HEK293T (cell line): Measurements from ENCODE around the gene NET1.

Source experiments
- CTCF ChIA-PET: fragments of 350-600 bp; formaldehyde crosslinking; extraction: SDS; loops from one replicate; lab custom pipeline; 2021; ENCODE audit warnings: antibody characterized with exemption, inconsistent platforms; lab: Yijun Ruan, JAX
- POLR2A ChIA-PET: fragments of 350-600 bp; formaldehyde crosslinking; extraction: SDS; loops from one replicate; lab custom pipeline; 2020; ENCODE audit warnings: antibody characterized with exemption, inconsistent platforms; lab: Yijun Ruan, JAX
- DNase-seq: peaks from one replicate; pipeline ENCODE4 v3.0.0; 2012; ENCODE audit warnings: mixed read lengths; ENCODE audit errors: extremely low spot score
- ARNT ChIP-seq: fragments of 450-650 bp; IDR thresholded peaks from 2 replicates; pipeline ENCODE4 v1.6.1; 2017; ENCODE audit warnings: mild to moderate bottlenecking
- BHLHE40 ChIP-seq: fragments of 450-650 bp; IDR thresholded peaks from 2 replicates; pipeline ENCODE4 v1.6.1; 2016; ENCODE audit warnings: mild to moderate bottlenecking, moderate library complexity, borderline replicate concordance
- CTBP1 ChIP-seq: fragments of 450-650 bp; IDR thresholded peaks from 2 replicates; pipeline ENCODE4 v1.6.1; 2016; ENCODE audit warnings: borderline replicate concordance
- ELF4 ChIP-seq: fragments of 450-650 bp; IDR thresholded peaks from 2 replicates; pipeline ENCODE4 v1.6.1; 2017; ENCODE audit warnings: antibody characterized with exemption
- FOXA1 ChIP-seq: fragments of 450-650 bp; IDR thresholded peaks from 2 replicates; pipeline ENCODE4 v1.6.1; 2016; ENCODE audit warnings: mild to moderate bottlenecking
- FOXK2 ChIP-seq: fragments of 450-650 bp; IDR thresholded peaks from 2 replicates; pipeline ENCODE4 v1.6.1; 2016; ENCODE audit warnings: mild to moderate bottlenecking
- FOXM1 ChIP-seq: fragments of 450-650 bp; IDR thresholded peaks from 2 replicates; pipeline ENCODE4 v1.6.1; 2017; ENCODE audit warnings: mild to moderate bottlenecking, borderline replicate concordance
- HDGF ChIP-seq: fragments of 450-650 bp; IDR thresholded peaks from 2 replicates; pipeline ENCODE4 v1.6.1; 2017; ENCODE audit warnings: antibody characterized with exemption, borderline replicate concordance
- L3MBTL2 ChIP-seq: fragments of 450-650 bp; conservative IDR thresholded peaks from 2 replicates; pipeline ENCODE4 v1.6.1; 2016; ENCODE audit warnings: mild to moderate bottlenecking
- LEF1 ChIP-seq: fragments of 450-650 bp; IDR thresholded peaks from 2 replicates; pipeline ENCODE4 v1.6.1; 2017; ENCODE audit warnings: mild to moderate bottlenecking, borderline replicate concordance
- NFRKB ChIP-seq: fragments of 450-650 bp; IDR thresholded peaks from 2 replicates; pipeline ENCODE4 v1.6.1; 2016; ENCODE audit warnings: mild to moderate bottlenecking, moderate library complexity
- SP1 ChIP-seq: fragments of 450-650 bp; IDR thresholded peaks from 2 replicates; pipeline ENCODE4 v1.6.1; 2017
- SUZ12 ChIP-seq: fragments of 450-650 bp; IDR thresholded peaks from 2 replicates; pipeline ENCODE4 v1.6.1; 2016; ENCODE audit warnings: mild to moderate bottlenecking
- TARDBP ChIP-seq: fragments of 450-650 bp; IDR thresholded peaks from 2 replicates; pipeline ENCODE4 v1.6.1; 2016
- ZNF384 ChIP-seq: fragments of 450-650 bp; IDR thresholded peaks from 2 replicates; pipeline ENCODE4 v1.6.1; 2016
- TF ChIP-seq, protein P1 (sequence below): fragments of 450-650 bp; IDR thresholded peaks from 2 replicates; pipeline ENCODE4 v1.6.1; 2016

Gene NET1

DNA sequence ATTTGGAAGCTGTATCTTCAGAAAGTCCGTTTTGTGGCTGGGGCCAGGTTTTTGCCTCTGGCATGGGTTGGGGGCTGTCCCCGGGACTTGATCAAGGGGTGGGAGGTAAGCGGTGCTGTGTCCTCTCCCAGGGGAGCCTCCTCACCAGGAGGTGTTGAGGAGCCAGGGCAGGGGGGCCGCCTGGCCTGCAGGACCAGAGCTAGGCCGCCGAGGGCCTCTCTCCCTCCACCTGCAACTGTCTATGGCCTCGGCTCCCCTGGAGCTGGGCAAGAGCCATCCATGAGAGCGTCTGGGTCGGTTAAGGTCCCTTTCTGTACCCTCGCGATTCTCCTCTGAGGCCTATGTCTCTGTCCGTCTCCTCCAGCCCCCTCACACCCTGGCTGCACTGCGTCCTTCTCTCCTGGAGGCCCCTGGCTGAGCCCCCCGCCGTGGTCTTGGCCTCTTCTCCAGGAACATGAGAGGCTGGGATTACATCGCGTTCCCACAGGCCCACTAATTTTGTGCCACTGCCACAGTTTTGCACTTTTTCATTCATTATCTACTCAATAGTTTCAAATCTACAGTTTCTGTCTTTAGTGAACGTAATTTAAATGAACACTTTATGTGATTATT, 66.4 kb downstream of the NET1 start:
- no peak for TF ChIP-seq ELF4
- no peak for TF ChIP-seq FOXK2
- no peak for TF ChIP-seq ARNT
- TF ChIP-seq HDGF: no peak
- TF ChIP-seq FOXM1: no peak
- no peak for TF ChIP-seq NFRKB
- TF ChIP-seq SUZ12: no peak
- no peak for TF ChIP-seq CTBP1
- TF ChIP-seq BHLHE40: no peak
- TF ChIP-seq SP1: no peak
- TF ChIP-seq, protein P1, sequence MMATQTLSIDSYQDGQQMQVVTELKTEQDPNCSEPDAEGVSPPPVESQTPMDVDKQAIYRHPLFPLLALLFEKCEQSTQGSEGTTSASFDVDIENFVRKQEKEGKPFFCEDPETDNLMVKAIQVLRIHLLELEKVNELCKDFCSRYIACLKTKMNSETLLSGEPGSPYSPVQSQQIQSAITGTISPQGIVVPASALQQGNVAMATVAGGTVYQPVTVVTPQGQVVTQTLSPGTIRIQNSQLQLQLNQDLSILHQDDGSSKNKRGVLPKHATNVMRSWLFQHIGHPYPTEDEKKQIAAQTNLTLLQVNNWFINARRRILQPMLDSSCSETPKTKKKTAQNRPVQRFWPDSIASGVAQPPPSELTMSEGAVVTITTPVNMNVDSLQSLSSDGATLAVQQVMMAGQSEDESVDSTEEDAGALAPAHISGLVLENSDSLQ: no peak
- TF ChIP-seq FOXA1: no peak
- ChIA-PET CTCF (no interaction called here), POLR2A (no interaction called here)
- DNase-seq: no peak

GRCh38 chr10:5479481-5480161, 67.3 kb downstream of the NET1 start:
- no peak for TF ChIP-seq FOXA1
- no peak for TF ChIP-seq SP1
- TF ChIP-seq CTBP1: no peak
- no peak for TF ChIP-seq ELF4
- TF ChIP-seq ZNF384: no peak
- TF ChIP-seq TARDBP: no peak
- no peak for TF ChIP-seq FOXK2
- no peak for TF ChIP-seq LEF1
- no peak for TF ChIP-seq BHLHE40
- TF ChIP-seq L3MBTL2: no peak
- TF ChIP-seq SUZ12: no peak
- no peak for TF ChIP-seq ARNT
- no peak for TF ChIP-seq NFRKB
- TF ChIP-seq HDGF: no peak
- POLR2A ChIA-PET: no interaction called here
- no peak for DNase-seq
- CTCF ChIA-PET: no interaction called here

DNA sequence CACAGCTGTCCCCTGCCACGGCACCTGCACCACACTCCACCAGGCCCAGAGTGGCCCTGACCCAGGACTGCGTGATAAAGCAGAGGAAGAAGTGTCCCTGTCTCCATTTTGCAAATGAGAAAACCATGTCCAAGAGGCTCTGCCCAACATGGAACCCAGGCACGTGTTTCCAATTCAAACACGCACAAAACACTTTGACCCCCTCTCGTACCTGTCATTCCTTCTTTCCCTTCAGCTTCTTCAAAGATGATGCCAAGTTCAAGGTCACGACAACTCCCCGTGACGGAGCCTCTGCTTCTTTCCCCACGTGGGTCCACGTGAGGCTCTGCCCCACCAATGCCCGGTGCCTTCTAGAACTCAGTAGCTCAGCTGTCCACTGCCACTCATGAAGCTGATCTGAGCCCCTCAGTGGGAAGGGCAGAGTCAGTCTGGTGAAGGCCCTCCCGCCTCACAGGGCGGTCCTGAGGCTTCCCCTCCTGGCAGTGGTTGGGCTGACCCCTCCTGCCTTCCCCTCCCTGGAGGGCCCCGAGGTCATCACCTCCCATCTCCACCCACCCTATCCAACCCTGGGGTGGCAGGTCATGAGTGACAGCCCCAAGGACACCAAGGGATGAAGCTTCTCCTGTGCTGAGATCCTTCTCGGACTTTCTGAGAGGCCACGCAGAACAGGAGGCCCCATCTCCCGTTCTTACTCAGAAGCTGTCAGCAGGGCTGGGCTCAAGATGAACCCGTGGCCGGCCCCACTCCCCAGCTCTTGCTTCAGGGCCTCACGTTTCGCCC, 68.0 kb downstream of the NET1 start:
- POLR2A ChIA-PET: no interaction called here
- DNase-seq: no peak
- TF ChIP-seq ARNT (no peak), LEF1 (no peak), CTBP1 (no peak), FOXM1 (no peak), BHLHE40 (no peak), SP1 (no peak), ZNF384 (no peak), FOXK2 (no peak), SUZ12 (no peak), TARDBP (no peak), NFRKB (no peak), HDGF (no peak), FOXA1 (no peak)
- TF ChIP-seq, protein P1: no peak
- CTCF ChIA-PET: no interaction called here

- DNase-seq: no peak
- no peak for TF ChIP-seq NFRKB
- TF ChIP-seq SP1: no peak
- no peak for TF ChIP-seq BHLHE40
- no peak for TF ChIP-seq LEF1
- no peak for TF ChIP-seq FOXA1
- no peak for TF ChIP-seq TARDBP
- TF ChIP-seq FOXM1: no peak
- TF ChIP-seq ZNF384: no peak
- no peak for TF ChIP-seq FOXK2
- TF ChIP-seq ELF4: no peak
- TF ChIP-seq, protein P1: no peak
- no peak for TF ChIP-seq SUZ12
- no peak for TF ChIP-seq L3MBTL2
- no peak for TF ChIP-seq CTBP1
- TF ChIP-seq ARNT: no peak
- no peak for TF ChIP-seq HDGF
- ChIA-PET CTCF (no interaction called here), POLR2A (no interaction called here)
These were observed 68.8 kb downstream of the NET1 start for GRCh38 chr10:5481121-5481520.

DNA sequence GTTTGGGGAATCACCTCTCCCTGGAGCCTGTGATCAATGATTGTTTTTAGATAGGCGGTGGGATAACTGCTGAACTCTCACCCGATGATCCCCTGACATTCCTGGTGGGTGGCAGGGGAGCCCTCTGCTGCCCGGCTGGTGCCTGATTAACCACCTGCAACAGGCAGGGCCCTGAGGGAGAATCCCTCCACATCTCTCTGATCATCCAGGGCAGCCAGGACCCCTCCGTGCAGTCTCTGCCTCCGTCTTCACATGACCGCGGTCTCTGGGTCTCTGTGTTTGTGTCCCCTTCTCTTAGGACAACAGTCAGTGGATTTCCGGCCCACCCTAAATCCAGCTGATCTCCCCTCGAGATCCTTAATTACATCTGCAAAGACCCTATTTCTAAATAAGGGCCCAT, 69.7 kb downstream of the NET1 start:
- DNase-seq: no peak
- CTCF ChIA-PET: no interaction called here
- no peak for TF ChIP-seq ARNT
- no peak for TF ChIP-seq FOXM1
- no peak for TF ChIP-seq LEF1
- TF ChIP-seq BHLHE40: no peak
- no peak for TF ChIP-seq NFRKB
- no peak for TF ChIP-seq CTBP1
- no peak for TF ChIP-seq SUZ12
- TF ChIP-seq ELF4: no peak
- no peak for TF ChIP-seq FOXK2
- TF ChIP-seq, protein P1: no peak
- no peak for TF ChIP-seq TARDBP
- no peak for TF ChIP-seq FOXA1
- no peak for TF ChIP-seq HDGF
- TF ChIP-seq L3MBTL2: no peak
- TF ChIP-seq ZNF384: no peak
- no peak for TF ChIP-seq SP1
- POLR2A ChIA-PET: no interaction called here
